Measurements from ENCODE around the gene HCST.

HCST gene

DNA sequence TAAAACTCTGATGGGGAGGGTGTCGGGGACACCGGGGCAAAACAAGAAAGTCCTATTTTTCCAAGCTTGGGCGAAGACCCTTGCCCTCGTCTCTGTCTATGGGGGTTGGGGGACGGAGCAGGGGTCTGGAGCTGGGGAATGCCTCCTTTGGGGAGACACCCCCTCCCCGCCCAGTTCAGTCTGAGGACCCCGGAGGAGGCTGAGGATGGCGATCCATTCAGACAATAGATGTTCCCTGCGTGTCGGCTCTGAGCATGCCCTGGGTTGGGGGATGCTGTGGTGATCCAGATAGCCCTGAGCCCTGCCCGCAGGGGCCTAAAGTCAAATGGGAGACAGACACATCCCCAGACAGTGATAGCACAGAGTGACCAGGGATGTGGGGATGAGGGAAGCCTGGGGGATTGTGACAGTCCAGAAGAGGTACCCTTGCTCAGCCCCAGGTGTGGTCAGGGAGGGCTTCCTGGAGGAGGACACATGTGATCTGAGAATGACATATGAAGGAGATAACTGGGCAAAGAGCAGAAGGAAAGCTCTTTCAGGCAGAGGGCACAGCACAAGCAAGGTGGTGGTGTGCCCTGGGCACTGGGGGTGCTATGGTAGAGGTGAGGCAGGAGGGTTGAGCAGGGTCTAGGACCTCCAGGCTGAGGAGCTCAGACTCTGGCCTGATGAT is 42.9 kb downstream of the HCST start (continued):
- TF ChIP-seq, protein P1, sequence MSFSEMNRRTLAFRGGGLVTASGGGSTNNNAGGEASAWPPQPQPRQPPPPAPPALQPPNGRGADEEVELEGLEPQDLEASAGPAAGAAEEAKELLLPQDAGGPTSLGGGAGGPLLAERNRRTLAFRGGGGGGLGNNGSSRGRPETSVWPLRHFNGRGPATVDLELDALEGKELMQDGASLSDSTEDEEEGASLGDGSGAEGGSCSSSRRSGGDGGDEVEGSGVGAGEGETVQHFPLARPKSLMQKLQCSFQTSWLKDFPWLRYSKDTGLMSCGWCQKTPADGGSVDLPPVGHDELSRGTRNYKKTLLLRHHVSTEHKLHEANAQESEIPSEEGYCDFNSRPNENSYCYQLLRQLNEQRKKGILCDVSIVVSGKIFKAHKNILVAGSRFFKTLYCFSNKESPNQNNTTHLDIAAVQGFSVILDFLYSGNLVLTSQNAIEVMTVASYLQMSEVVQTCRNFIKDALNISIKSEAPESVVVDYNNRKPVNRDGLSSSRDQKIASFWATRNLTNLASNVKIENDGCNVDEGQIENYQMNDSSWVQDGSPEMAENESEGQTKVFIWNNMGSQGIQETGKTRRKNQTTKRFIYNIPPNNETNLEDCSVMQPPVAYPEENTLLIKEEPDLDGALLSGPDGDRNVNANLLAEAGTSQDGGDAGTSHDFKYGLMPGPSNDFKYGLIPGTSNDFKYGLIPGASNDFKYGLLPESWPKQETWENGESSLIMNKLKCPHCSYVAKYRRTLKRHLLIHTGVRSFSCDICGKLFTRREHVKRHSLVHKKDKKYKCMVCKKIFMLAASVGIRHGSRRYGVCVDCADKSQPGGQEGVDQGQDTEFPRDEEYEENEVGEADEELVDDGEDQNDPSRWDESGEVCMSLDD (tag by site-specific recombination; IDR thresholded peaks at IDR 0.05), result 0 out of 2 replicates have a peak, but pooled peaks have one; percentile 20
- TF ChIP-seq ZNF175 (tag by site-specific recombination; IDR thresholded peaks at IDR 0.05) (no peak), ZNF2 (tag by site-specific recombination; IDR thresholded peaks at IDR 0.05) (0 out of 2 replicates have a peak, but pooled peaks have one; percentile 17), OVOL3 (tag by site-specific recombination; IDR thresholded peaks at IDR 0.05) (no peak), MYNN (tag by site-specific recombination; IDR thresholded peaks at IDR 0.05; ENCODE audit: borderline replicate concordance) (no peak), ZNF266 (tag by site-specific recombination; IDR thresholded peaks at IDR 0.05; ENCODE audit: low read depth) (no peak), ZNF146 (tag by site-specific recombination; IDR thresholded peaks at IDR 0.05) (no peak), ZNF354C (tag by site-specific recombination; IDR thresholded peaks at IDR 0.05; ENCODE audit: borderline replicate concordance, low read depth) (no peak), RBAK (tag by site-specific recombination; IDR thresholded peaks at IDR 0.05) (no peak), ZNF837 (tag by site-specific recombination; IDR thresholded peaks at IDR 0.05) (no peak)
- TF ChIP-seq, protein P2, sequence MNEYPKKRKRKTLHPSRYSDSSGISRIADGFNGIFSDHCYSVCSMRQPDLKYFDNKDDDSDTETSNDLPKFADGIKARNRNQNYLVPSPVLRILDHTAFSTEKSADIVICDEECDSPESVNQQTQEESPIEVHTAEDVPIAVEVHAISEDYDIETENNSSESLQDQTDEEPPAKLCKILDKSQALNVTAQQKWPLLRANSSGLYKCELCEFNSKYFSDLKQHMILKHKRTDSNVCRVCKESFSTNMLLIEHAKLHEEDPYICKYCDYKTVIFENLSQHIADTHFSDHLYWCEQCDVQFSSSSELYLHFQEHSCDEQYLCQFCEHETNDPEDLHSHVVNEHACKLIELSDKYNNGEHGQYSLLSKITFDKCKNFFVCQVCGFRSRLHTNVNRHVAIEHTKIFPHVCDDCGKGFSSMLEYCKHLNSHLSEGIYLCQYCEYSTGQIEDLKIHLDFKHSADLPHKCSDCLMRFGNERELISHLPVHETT (tag by site-specific recombination; IDR thresholded peaks at IDR 0.05), result 0 out of 2 replicates have a peak, but pooled peaks have one; percentile 16

DNA sequence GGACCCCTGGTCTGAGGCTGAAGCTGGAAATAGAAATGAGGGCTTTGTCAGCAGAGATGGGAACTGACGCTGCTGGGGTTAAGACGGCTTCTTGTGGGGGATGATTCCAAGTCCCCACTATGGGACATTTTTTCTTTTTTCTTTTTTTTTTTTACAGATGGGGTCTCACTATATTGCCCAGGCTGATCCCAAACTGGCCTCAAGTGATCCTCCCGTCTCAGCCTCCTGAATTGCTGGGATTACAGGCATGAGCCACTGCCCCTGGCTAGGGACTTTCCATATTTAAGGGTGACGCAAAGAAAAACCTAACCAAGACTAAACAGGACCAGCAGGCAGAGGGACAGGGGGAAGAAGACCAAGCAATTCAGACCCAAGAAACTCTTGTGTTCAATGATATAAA is 43.9 kb downstream of the HCST start:
- POLR2A ChIA-PET, result interaction anchor here (1.0 kb wide), 1 partner anchor 201 kb away, joined by 3 read pairs; the partner anchor contains the start of genes PSENEN and U2AF1L4

DNA sequence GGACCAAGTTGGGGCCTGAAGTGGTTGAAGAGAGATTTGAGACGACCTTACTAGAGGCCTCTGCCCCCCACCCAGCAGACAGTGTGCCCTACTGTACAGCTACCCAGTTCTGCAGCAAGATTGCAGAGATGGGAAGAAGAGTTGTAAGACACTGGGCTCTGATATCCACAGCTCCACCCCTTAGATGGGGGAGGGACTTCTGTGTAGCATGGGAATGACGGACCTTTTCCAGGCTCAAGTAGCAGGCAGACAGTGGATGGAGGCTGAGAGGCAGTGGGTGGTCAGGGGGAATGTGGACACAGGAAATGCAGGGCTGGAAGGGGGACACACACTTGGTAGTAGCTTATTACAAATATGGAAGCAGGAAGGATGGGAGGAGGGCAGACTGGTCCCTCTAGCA is 46.8 kb downstream of the HCST start:
- no peak overlapping the region for H3K27ac ChIP-seq (ENCODE audit: extremely low read depth, low read depth, low read length)
- H3K36me3 ChIP-seq (ENCODE audit: control insufficient read depth in 2 of 2, insufficient read depth in 1 of 2, low read length in 2 of 2), result peaks cover 3 to 5% of the 10 kb centered on the region in 2 experiments; a peak in 2 of 3 replicates
- ChIA-PET POLR2A (interaction anchor here (0.6 to 1.0 kb wide), 3 partner anchors 12 to 79 kb away, joined by 3 to 4 read pairs (median 3); no protein-coding TSS in a partner anchor), CTCF (interaction anchor here (0.6 to 2.4 kb wide), 13 partner anchors 8 to 224 kb away, joined by 3 to 10 read pairs (median 4); no protein-coding TSS in a partner anchor)
- TF ChIP-seq, protein P3, sequence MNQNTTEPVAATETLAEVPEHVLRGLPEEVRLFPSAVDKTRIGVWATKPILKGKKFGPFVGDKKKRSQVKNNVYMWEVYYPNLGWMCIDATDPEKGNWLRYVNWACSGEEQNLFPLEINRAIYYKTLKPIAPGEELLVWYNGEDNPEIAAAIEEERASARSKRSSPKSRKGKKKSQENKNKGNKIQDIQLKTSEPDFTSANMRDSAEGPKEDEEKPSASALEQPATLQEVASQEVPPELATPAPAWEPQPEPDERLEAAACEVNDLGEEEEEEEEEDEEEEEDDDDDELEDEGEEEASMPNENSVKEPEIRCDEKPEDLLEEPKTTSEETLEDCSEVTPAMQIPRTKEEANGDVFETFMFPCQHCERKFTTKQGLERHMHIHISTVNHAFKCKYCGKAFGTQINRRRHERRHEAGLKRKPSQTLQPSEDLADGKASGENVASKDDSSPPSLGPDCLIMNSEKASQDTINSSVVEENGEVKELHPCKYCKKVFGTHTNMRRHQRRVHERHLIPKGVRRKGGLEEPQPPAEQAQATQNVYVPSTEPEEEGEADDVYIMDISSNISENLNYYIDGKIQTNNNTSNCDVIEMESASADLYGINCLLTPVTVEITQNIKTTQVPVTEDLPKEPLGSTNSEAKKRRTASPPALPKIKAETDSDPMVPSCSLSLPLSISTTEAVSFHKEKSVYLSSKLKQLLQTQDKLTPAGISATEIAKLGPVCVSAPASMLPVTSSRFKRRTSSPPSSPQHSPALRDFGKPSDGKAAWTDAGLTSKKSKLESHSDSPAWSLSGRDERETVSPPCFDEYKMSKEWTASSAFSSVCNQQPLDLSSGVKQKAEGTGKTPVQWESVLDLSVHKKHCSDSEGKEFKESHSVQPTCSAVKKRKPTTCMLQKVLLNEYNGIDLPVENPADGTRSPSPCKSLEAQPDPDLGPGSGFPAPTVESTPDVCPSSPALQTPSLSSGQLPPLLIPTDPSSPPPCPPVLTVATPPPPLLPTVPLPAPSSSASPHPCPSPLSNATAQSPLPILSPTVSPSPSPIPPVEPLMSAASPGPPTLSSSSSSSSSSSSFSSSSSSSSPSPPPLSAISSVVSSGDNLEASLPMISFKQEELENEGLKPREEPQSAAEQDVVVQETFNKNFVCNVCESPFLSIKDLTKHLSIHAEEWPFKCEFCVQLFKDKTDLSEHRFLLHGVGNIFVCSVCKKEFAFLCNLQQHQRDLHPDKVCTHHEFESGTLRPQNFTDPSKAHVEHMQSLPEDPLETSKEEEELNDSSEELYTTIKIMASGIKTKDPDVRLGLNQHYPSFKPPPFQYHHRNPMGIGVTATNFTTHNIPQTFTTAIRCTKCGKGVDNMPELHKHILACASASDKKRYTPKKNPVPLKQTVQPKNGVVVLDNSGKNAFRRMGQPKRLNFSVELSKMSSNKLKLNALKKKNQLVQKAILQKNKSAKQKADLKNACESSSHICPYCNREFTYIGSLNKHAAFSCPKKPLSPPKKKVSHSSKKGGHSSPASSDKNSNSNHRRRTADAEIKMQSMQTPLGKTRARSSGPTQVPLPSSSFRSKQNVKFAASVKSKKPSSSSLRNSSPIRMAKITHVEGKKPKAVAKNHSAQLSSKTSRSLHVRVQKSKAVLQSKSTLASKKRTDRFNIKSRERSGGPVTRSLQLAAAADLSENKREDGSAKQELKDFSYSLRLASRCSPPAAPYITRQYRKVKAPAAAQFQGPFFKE (tag by site-specific recombination; IDR thresholded peaks at IDR 0.05; ENCODE audit: borderline replicate concordance), result no peak
- TF ChIP-seq, protein P4, sequence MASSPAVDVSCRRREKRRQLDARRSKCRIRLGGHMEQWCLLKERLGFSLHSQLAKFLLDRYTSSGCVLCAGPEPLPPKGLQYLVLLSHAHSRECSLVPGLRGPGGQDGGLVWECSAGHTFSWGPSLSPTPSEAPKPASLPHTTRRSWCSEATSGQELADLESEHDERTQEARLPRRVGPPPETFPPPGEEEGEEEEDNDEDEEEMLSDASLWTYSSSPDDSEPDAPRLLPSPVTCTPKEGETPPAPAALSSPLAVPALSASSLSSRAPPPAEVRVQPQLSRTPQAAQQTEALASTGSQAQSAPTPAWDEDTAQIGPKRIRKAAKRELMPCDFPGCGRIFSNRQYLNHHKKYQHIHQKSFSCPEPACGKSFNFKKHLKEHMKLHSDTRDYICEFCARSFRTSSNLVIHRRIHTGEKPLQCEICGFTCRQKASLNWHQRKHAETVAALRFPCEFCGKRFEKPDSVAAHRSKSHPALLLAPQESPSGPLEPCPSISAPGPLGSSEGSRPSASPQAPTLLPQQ (tag by site-specific recombination; IDR thresholded peaks at IDR 0.05), result no peak
- TF ChIP-seq ZNF830 (tag by site-specific recombination; IDR thresholded peaks at IDR 0.05; ENCODE audit: low read depth), result no peak
- TF ChIP-seq ZFHX2 (tag by site-specific recombination; conservative IDR thresholded peaks at IDR 0.05), result peak; percentile 40
- TF ChIP-seq ZNF530 (tag by site-specific recombination; IDR thresholded peaks at IDR 0.05; ENCODE audit: low read depth), result no peak
- TF ChIP-seq ZBTB17 (tag by site-specific recombination; IDR thresholded peaks at IDR 0.05), result 0 out of 2 replicates have a peak, but pooled peaks have one; percentile 15
- no peak overlapping the region for H3K4me3 ChIP-seq (ENCODE audit: low read depth, low read length)
- H3K9me3 ChIP-seq (ENCODE audit: control insufficient read depth, insufficient read depth, low read depth, low read length), result no peaks in the 10 kb centered on the region
- H3K4me1 ChIP-seq (ENCODE audit: control insufficient read depth, insufficient read depth, low read length), result no peaks in the 10 kb centered on the region

More for the DNA sequence above, 43.9 kb downstream of the HCST start:
- CTCF ChIA-PET, result interaction anchor here (0.6 to 1.3 kb wide), 14 partner anchors 12 to 1119 kb away, joined by 3 to 11 read pairs (median 4); partner anchors contain the start of genes ALKBH6 and LIN37
- Histone ChIP-seq H3K9me3 (ENCODE audit: control insufficient read depth, insufficient read depth, low read depth, low read length) (no peaks in the 10 kb centered on the region), H3K4me3 (ENCODE audit: low read depth, low read length) (no peak overlapping the region), H3K36me3 (ENCODE audit: control insufficient read depth in 2 of 2, insufficient read depth in 1 of 2, low read length in 2 of 2) (peaks cover 16 to 19% of the 10 kb centered on the region in 2 experiments; a peak in 2 of 3 replicates), H3K27ac (ENCODE audit: extremely low read depth, low read depth, low read length) (no peak overlapping the region; the same call in 1 of the 2 replicates), H3K4me1 (ENCODE audit: control insufficient read depth, insufficient read depth, low read length) (no peaks in the 10 kb centered on the region; the same call in 1 of the 2 replicates)
- TF ChIP-seq ZNF121 (tag by site-specific recombination; IDR thresholded peaks at IDR 0.05), result peak; percentile 92
- TF ChIP-seq ZNF223 (tag by site-specific recombination; IDR thresholded peaks at IDR 0.05), result 0 out of 2 replicates have a peak, but pooled peaks have one; percentile 12
- no peak for TF ChIP-seq KLF9 (tag by site-specific recombination; IDR thresholded peaks at IDR 0.05; ENCODE audit: low read depth)

Data from HEK293 (cell line).